Forelimb muscle (tissue), 1 donor: ENCODE data around the gene PCNT. TPM values are rescaled to one million over a fixed set of nuclear protein-coding genes. Genes with fewer than 3 reads are reported as not detected.
"Not testable (repeated sequence)": the region's sequence is repeated elsewhere in the genome, so short reads cannot be mapped to it uniquely, and the experiment has no call there.

ENCODE experiments used
- DNase-seq: peaks from one replicate; pipeline ENCODE4 v3.0.0-alpha.2; 2013; ENCODE audit warnings: low read depth
- polyA plus RNA-seq: library from polyadenylated mRNA; unstranded; fragments of 120-200 nt; gene quantifications from one replicate; pipeline ENCODE4 v1.2.1, GENCODE V29; 2013; ENCODE audit not compliant: insufficient read length

The PCNT gene
- polyA plus RNA-seq, 1 donor, result 66.6 TPM

DNA sequence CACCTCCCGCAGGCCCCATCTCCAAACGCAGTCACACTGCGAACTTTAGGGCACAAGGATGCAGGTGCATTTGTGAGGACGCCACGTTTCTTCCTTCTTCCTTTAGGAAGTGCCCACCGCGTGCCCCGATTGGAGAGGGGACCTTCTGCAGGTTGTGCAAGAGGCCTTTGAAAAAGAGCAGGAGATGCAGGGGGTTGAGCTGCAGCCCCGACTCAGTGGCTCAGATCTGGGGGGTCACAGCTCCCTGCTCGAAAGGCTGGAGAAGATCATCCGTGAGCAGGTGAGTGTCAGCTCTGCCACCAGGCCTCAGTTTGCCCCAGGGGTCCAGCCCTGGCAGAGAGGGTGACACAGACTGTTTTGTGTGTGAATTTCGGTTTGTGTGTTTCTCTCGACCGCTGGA lies 103.6 kb downstream of the PCNT start:
- DNase-seq, result no peak

DNA sequence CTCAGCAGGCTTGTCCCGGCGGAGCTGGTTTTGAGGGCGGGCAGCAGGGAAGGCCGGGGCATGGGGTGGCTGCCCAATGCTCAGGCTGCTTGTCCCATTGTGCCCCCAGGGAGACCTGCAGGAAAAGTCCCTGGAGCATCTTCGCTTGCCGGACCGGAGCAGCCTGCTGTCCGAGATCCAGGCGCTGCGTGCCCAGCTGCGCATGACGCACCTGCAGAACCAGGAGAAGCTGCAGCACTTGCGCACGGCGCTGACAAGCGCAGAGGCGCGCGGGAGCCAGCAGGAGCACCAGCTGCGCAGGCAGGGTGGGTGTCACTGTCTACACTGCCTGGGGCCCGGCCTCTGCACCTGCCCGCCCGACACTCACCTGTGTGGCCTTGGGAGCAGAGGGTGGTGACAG lies 104.3 kb downstream of the PCNT start:
- DNase-seq, result no peak

DNA sequence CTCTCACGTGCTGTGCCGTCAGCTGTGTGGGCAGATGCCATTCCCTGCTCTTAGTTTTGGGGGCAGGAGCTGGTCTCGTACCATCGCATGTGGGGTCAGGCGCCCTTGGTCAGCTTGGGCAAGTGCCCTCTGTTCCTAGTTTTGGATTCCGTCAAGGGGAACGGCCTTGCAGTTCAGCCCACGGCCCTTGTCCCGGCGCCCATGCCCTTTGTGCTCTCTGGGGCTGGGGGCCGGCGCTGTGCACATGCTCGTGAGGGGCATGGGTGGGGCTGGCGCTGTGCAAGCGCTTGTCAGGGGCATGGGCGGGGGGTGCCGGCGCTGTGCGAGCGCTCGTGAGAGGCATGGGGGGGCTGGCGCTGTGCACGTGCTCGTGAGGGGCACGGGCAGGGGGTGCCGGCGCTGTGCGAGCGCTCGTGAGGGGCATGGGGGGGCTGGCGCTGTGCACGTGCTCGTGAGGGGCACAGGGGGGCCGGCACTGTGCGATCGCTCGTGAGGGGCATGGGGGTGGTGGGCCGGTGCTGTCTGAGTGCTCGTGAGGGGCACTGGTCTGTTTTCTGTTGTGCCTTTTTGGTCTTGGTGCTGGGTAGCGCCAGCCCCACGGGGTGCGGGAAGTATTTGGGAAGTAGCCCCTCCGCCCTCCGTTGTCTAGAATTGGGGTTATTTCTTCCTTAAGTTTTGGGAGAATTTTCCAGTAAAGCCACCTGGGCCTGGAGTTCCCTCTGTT lies 105.2 kb downstream of the PCNT start:
- no peak for DNase-seq

DNA sequence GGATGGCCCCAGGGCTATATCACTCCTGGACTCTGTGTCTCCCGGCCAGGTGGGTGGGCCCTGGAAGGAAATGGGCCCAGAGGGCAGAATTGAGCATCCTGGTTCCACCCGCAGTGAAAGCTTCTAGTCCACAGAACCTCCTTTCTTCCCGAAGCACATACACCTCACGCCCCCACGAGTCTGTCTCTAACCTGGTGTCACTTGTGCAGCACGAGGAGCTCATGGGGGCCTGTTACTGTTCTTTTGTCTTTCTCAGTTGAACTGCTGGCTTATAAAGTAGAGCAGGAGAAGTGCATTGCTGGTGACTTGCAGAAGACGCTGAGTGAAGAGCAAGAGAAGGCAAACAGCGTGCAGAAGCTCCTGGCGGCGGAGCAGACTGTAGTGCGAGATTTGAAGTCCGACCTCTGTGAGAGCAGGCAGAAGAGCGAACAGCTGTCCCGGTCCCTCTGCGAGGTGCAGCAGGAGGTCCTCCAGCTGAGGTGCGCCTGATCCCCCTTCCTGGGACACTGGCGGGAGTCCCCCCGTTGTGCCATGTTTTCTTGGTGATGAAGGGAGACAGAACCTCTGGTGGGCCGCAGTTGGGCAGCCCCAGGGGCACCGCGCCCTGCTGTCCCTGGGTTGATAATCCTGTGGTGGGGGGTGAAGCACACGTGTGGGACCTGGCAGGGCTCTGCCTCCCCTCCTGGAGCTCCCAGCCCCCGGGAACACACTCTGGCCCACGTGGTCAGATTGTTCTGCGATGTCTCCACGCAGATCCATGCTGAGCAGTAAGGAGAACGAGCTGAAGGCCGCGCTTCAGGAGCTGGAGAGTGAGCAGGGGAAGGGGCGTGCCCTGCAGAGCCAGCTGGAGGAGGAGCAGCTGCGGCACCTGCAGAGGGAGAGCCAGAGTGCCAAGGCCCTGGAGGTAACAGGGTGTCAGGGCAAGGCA lies 106.1 kb downstream of the PCNT start:
- DNase-seq, result no peak

DNA sequence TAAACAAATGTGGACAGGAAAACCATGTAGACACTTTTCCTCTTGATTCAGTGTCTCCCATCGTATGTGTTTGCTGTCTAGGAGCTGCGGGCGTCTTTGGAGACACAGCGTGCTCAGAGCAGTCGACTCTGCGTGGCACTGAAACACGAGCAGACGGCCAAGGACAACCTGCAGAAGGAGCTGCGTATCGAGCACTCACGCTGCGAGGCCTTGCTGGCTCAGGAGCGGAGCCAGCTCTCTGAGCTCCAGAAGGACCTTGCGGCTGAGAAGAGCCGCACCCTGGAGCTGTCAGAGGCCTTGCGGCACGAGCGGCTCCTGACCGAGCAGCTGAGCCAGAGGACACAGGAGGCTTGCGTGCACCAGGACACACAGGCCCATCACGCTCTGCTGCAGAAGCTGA lies 107.5 kb downstream of the PCNT start:
- DNase-seq, result no peak

DNA sequence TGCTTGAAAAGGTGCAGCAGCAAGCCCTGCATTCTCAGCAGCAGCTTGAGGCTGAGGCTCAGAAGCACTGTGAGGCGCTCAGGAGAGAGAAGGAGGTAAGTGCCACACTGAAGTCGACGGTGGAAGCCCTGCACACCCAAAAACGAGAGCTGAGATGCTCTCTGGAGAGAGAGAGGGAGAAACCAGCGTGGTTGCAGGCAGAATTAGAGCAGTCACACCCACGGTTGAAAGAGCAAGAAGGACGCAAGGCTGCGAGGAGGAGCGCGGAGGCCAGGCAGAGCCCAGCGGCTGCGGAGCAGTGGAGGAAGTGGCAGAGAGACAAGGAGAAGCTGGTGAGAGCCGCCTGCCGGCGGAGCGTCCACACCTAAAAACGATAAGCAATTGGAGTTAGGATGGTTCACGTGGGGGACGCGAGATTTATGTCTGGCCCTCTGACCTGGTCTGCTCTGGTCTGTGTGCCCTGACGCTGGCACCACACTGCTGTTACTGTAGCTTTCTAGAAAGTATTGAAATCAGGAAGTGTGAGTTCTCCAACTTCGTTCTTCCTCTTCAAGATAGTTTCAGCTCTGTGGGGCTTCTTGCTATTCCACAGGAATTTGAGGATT lies 108.0 kb downstream of the PCNT start:
- DNase-seq, result no peak

DNA sequence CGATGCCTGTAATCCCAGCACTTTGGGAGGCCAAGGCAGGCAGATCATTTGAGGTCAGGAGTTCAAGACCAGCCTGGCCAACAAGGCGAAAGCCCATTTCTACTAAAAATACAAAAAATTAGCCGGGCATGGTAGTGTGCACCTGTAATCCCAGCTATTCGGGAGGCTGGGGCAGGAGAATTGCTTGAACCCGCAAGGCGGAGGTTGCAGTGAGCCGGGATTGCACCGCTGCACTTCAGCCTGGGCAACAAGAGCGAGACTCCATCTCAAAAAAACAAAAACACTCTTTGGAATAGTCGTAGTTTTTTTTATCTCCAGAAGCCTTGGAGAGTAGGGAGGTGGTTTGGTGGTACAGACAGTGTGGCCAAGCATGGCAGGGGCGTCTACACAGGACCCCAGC lies 109.2 kb downstream of the PCNT start:
- DNase-seq, result not testable (repeated sequence)

DNA sequence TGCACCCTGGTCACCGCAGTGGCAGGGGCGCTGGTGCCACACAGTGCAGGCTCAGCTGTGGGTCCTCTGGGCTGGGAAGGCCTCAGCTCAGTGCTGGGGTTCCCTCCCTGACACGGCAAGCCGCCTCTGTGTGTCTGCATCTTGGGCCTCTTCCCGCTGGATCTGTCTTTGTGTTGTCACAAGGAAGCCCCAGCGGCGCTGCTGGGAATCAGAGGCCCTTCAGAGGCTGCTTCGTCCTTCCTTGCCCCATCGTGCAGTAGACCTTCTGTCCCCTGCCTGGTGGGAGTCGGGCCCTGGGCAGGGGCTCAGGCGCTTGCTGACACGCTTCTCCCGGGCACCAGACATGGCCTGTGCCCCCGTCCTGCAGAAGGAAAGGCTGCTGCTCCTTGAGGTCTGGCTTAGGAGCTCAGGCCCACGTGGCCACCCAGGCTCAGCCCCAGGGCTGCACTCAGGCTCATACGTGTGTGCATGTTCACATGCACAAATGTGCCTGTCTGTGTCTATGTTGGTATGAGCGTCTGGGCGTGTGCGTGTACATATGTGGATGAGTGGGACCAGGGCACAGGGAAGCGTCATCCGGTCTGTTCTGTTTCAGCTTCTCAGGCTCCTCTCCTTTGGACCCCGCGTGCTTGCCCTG lies 110.5 kb downstream of the PCNT start:
- DNase-seq, result no peak

DNA sequence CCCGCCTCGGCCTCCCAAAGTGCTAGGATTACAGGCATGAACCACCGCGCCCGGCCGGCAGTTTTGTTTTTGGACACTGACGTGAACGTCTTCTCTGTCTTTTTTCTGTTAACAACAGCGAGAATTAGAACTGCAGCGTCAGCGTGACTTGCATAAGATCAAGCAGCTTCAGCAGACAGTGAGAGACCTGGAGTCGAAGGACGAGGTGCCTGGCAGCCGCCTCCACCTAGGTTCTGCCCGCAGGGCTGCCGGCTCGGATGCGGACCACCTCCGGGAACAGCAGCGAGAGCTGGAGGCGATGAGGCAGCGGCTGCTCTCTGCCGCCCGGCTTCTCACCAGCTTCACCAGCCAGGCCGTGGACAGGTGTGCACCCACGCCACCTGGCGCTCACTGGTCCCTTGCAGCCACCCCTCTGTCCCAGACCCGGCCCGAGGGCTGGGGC lies 111.9 kb downstream of the PCNT start:
- no peak for DNase-seq

DNA sequence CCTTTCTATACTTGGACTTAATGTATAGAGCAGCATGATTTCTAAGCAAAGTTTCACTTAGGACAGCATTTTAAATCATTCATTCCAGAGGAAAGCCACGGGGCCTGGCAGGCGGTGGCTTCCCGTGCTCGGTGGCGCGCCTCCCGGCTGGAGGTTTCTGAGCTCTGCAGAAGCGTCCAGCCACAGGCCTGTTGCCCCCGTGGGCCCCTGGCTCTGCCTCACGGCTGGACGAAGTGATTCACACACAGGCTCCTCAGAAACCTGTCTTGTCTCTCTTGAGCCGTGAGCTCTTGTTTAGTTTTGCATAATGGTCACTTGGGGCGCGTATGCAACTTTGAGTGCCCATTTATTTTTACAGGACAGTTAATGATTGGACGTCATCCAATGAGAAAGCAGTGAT lies 112.7 kb downstream of the PCNT start:
- DNase-seq, result no peak

DNA sequence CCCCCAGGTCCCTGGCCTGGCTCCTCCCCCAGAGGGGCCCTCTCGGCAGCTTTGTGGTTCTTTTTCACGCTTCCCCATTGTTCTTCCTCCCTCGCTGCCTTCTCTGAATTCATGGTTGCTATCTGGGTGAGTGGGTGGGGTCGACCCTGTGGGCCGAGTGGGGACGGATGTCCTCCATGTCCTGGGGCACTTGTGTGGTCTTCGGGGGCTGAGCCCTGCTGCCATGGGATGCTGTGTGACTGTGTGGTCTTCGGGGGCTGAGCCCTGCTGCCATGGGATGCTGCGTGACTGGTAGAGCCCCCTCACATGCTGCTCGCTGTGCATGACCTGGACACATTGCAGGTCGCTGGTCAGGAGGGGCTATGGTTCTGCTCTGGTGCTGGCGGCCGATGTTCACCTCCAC lies 113.1 kb downstream of the PCNT start:
- no peak for DNase-seq

DNA sequence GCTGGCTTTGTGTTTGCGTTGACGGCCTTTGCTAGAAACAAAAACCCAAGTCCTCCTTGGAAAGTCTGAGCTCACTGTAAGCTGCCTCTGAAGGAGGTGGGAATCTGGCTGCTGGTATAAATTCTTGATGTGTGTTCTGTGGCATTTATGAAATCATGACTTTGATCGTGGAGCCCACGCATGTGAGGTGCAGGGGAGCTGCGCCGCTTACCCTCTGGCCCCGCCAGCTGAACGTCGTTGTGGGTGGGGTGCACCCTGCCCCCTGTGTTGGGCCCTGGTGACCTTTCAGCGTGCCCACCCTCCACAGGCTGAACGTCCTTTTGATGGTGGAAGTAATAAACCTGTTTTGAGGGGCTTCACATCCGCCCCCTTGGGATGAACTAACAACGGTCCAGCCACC lies 113.6 kb downstream of the PCNT start:
- DNase-seq, result no peak

DNA sequence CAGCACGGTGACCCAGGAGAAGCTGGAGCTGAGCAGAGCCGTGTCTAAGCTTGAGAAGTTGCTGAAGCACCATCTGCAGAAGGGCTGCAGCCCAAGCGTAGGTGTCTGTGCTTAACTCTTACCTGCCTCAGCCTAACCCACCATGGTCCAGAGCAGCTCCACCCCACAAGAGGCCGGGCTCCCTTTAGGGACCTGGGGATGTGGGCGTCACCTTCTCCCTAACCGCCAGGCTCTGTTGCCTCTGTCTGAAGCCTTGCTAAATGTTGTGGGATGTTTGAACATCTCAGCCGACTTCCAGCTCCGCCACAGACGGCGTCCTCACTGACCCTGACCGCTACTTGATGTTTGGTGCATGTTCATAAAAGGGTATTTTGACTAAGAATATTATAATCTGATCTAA lies 114.3 kb downstream of the PCNT start:
- no peak for DNase-seq

DNA sequence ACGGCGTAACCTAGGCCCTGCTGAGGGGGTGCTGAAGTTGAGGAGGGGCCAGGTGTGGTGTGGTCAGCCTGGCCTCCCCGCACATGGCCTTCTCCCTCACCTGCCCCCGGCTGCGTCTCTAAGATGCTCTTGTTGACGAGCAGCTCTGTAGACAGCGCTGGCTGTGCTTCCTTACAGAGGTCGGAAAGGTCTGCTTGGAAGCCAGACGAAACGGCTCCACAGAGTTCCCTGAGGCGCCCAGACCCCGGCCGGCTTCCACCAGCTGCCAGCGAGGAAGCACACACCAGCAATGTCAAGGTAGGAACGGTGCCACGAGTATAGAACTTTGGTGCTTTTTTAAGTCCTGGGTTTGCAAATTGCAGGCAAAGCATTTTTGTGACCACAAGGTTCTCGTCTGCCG lies 116.0 kb downstream of the PCNT start:
- DNase-seq, result no peak

DNA sequence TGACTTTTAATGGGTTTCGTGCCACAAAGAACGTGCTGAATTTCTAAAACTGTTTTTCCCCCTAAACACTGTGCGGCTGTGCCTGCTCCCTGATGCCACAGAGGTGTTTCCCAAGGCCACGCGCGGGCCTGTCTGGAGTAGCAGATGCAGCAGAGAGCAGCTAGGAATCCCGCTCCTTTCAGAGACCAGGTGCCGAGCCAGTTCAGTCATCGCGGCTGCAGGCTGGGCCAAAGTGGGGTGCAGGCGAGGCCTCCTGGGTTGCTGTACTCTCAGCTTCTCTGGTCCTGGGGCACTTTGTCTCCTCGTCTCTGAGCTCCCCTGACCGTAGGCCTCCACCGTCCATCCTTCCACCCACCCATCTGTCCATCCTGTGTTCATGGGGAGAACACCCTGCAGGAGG lies 117.4 kb downstream of the PCNT start:
- no peak for DNase-seq

DNA sequence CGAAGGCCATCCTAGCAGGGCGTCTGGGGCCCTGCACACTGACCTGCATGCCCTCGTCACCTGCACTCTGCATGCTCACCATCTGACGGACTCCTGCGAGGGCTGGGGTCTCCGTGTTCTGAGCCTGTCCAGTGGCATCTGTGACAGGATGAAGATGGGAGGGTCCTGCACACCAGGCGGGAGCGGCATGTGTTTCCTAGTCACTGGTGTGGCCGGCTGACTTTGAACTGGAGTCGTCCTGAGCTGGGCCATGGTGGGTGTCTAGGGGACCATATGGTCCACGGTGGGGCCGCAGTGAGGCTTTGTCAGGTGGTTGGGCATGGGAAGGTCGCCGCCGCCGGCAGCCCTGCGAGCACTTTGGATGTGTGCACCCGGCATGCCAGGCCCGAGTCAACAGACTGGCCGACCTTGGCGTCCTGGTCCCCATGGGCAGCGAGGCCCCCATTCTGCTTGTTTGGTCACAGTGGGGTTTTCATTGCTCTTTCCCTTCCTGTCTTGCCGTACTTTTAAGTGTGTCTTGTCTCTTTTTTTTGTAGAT lies 118.1 kb downstream of the PCNT start:
- no peak for DNase-seq

DNA sequence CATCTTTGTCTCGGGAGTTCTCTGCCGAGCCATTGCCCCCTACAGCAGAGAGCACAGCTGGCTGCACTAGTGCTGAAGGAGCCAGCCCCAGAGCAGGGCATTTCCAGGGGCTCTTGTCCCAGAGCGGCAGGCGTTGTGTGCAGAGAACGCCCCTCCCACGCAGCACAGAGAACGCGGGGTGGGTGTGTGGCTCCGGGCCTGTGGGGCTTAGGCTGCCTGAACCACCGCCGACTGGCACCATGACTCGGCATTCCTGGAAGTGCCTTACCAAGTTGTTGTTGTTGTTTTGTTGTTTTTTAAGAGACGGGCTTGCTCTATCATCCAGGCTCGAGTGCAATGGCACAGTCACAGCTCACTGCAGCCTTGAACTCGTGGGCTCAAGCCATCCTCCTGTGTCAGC lies 119.0 kb downstream of the PCNT start:
- DNase-seq, result no peak

DNA sequence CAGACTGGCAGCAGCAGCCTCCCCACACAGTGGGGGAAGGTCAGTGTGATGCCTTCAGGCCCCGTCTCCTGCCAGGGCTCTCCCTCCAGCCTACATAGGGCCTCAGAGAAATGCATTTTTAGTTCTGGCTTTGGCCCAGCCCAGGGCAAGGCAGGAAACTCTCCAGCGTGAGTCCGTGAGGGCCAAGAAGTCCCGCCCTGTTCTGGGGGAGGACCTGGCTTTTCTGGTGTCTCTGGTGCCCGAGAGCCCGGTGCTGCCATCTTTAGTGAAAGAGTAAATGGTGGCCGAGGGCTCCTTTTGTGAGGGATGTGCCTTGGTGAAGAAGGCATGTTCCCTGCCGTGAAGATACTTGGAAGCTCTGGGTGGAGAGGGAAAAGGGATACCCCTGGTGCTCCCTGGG lies 120.0 kb downstream of the PCNT start:
- no peak for DNase-seq

DNA sequence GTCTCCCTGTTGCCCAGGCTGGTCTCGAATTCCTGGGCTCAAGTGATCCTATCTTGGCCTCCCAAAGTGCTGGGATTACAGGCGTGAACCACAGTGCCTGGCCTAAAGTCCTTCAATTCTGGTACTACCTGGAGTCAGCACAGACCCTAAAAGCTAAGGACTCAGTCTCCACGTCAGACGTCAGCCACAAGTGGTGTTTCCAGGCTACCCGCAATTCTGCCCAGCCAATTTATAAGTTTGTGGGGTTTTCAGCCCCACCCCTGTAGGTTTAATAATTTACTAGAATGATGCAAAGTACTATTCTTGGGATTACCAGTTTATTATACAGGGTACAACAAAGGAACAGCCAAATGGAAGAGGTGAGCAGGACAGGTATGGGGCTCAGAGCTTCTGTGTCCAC lies 124.2 kb downstream of the PCNT start:
- no peak for DNase-seq

DNA sequence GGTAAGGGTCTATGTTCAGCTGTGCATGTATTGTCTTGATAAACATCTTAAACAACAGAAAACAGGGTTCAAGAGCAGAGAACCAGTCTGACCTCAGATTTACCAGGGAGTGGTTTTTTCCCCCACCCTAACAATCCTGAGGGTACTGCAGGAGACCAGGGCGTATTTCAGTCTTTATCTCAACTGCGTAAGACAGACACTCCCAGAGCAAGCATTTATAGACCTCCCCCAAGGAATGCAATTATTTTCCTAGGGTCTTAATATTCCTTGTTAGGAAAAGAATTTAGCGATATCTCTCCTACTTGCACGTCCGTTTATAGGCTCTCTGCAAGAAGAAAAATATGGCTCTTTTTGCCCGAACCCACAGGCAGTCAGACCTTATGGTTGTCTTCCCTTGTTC lies 124.9 kb downstream of the PCNT start:
- DNase-seq, result not testable (repeated sequence)

DNA sequence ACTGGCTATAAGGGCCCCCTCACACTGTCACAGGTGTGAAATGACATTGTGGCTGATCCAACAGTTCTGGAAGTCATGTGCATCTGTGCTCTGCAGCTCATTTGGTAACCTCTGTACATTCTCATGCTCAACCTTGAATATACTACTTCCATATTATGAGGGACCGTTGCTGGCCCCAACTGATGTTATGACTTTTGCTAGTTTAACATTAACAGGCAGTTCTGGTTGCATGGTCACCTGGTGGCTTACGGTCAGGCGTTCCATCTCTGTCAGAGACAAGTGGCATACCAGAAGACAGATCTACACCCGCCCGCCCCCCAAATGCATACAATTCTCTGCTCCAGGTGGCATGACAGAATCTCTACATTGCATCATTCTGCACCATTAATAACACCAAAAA lies 128.8 kb downstream of the PCNT start:
- DNase-seq, result no peak

DNA sequence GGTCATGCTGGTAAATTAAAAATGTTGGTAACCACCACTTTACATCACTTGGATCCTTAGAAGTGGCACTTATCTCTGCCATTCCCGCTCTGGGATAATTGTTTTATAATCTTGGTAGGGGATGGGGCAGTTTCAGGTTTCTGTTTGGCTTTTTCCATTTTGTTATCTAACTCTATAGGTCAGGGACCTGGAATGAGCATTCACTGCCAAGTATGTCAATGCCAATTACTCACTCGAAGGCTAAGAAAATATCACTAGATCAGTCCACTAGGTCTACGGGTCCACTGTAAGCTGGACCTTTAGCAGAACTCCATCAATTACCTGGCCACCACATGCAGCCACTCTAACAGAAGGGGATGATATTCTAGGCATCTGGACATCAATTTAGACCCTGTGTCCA lies 130.2 kb downstream of the PCNT start:
- DNase-seq, result no peak
